Activated CD8-positive, alpha-beta memory T cell treated with anti-CD3 and anti-CD28 coated beads, Interleukin-2, amount 50 U/mL, for 24 hours (primary cell): ENCODE measurements around the gene SPRED2.

Experiments
- DNase-seq: peaks from one replicate; pipeline ENCODE4 v3.0.0-alpha.2; 2020; ENCODE audit errors: extremely low read depth

SPRED2 gene

GRCh38 chr2:65432227-65433190 is at the start of gene SPRED2:
TSS of gene SPRED2 (minus strand) at chr2:65432599. CDS start at chr2:65431987, 612 bp downstream.
- no peak for DNase-seq

GRCh38 chr2:65481961-65482360 is 49.6 kb upstream of the SPRED2 start:
- no peak for DNase-seq

- no peak for DNase-seq
Measured at GRCh38 chr2:65479524-65479923, 47.1 kb upstream of the SPRED2 start.

- DNase-seq: no peak
Measured at GRCh38 chr2:65478498-65479135, 46.2 kb upstream of the SPRED2 start.

- DNase-seq: no peak
Measured at GRCh38 chr2:65477590-65477989, 45.2 kb upstream of the SPRED2 start.

GRCh38 chr2:65476778-65477177 is 44.4 kb upstream of the SPRED2 start:
- DNase-seq: no peak

GRCh38 chr2:65475000-65475399 is 42.6 kb upstream of the SPRED2 start:
- DNase-seq: no peak

GRCh38 chr2:65473045-65473444 is 40.6 kb upstream of the SPRED2 start:
- no peak for DNase-seq

- no peak for DNase-seq
Measured at GRCh38 chr2:65471409-65471808, 39.0 kb upstream of the SPRED2 start.

- no peak for DNase-seq
Measured at GRCh38 chr2:65466551-65466950, 34.2 kb upstream of the SPRED2 start.

- DNase-seq: no peak
Measured at GRCh38 chr2:65465857-65466256, 33.5 kb upstream of the SPRED2 start.

GRCh38 chr2:65465124-65465523 is 32.7 kb upstream of the SPRED2 start:
- DNase-seq: no peak

- no peak for DNase-seq
Measured at GRCh38 chr2:65464604-65465003, 32.2 kb upstream of the SPRED2 start.

- DNase-seq: no peak
Measured at GRCh38 chr2:65458999-65459398, 26.6 kb upstream of the SPRED2 start.

- DNase-seq: no peak
Measured at GRCh38 chr2:65456886-65457285, 24.5 kb upstream of the SPRED2 start.

GRCh38 chr2:65456064-65456463 is 23.7 kb upstream of the SPRED2 start:
- DNase-seq: no peak

GRCh38 chr2:65453916-65454315 is 21.5 kb upstream of the SPRED2 start:
- DNase-seq: no peak

GRCh38 chr2:65452150-65452895 is 19.9 kb upstream of the SPRED2 start:
- no peak for DNase-seq

- no peak for DNase-seq
Measured at GRCh38 chr2:65450810-65451209, 18.4 kb upstream of the SPRED2 start.

GRCh38 chr2:65450393-65450792 is 18.0 kb upstream of the SPRED2 start:
- DNase-seq: no peak

GRCh38 chr2:65443509-65444186 is 11.2 kb upstream of the SPRED2 start:
- no peak for DNase-seq
